Endothelial cell of umbilical vein (primary cell): ENCODE data around the gene MAEA. TPM values are rescaled to one million over a fixed set of nuclear protein-coding genes. Genes with fewer than 3 reads are reported as not detected.

Experiments used
- BruUV-seq: library from RNA; stranded (reverse); fragments of 400-500 nt; replicated peaks from 2 replicates; lab custom pipeline; 2021; lab: Mats Ljungman, UMichigan
- CTCF ChIA-PET: fragments of 300-600, 350-600 bp; sonication (Branson Sonifier 250); formaldehyde crosslinking; loops from one replicate; lab custom pipeline; 2021; ENCODE audit warnings: antibody characterized with exemption, inconsistent platforms; lab: Charles Lee
- POLR2A ChIA-PET: fragments of 300-600, 350-600 bp; sonication (Branson Sonifier 250); formaldehyde crosslinking; loops from one replicate; lab custom pipeline; 2021; ENCODE audit warnings: antibody characterized with exemption, inconsistent platforms; lab: Charles Lee
- DNase-seq: peaks from one replicate; pipeline ENCODE4 v3.0.0-alpha.2; 2011; ENCODE audit warnings: low read depth, low spot score
- FAIRE-seq: peaks from 2 replicates; lab custom pipeline; 2011; peaks lifted over from hg19 to GRCh38; lab: Jason Lieb, UNC
- H2AFZ ChIP-seq: 2 replicates; pipeline ENCODE4 v1.6.0; 2012; ENCODE audit warnings: low read depth, low read length, control low read depth, inconsistent platforms
- H3K27ac ChIP-seq: 2 replicates; pipeline ENCODE4 v1.5.1; 2011; ENCODE audit warnings: low read depth, mild to moderate bottlenecking, control low read depth, low read length, moderate library complexity; ENCODE audit not compliant: insufficient read depth
- H3K27me3 ChIP-seq, 2 experiments: 2 replicates each; pipeline versions ENCODE4 v1.6.0 to v1.6.1; 2011; ENCODE audit warnings: low read length in 2 of 2, mixed read lengths in 1 of 2; ENCODE audit not compliant: control insufficient read depth in 2 of 2, insufficient read depth in 2 of 2
- H3K36me3 ChIP-seq, 2 experiments: 2 replicates in 1 of 2; 3 replicates in 1 of 2; pipeline ENCODE4 v1.5.1; 2011; ENCODE audit warnings: low read length in 2 of 2, mild to moderate bottlenecking in 1 of 2, moderate library complexity in 1 of 2; ENCODE audit not compliant: control insufficient read depth in 2 of 2, insufficient read depth in 2 of 2; ENCODE audit errors: extremely low read depth in 1 of 2
- H3K4me1 ChIP-seq: 3 replicates; pipeline ENCODE4 v1.5.1; 2011; ENCODE audit warnings: mild to moderate bottlenecking, low read length; ENCODE audit not compliant: control insufficient read depth, insufficient read depth; ENCODE audit errors: extremely low read depth
- H3K4me2 ChIP-seq: 2 replicates; pipeline ENCODE4 v1.6.1; 2011; ENCODE audit warnings: low read length, control low read depth, mixed read lengths; ENCODE audit not compliant: insufficient read depth
- H3K4me3 ChIP-seq, 3 experiments: fragments of 200-600 bp in 1 of 3; sonication (generic), shearing (Covaris generic) in 1 of 3; replicated peaks in 1 of 3; 2 replicates each; pipeline ENCODE4 v1.5.1; 2011 to 2016; ENCODE audit warnings: control low read depth in 3 of 3, low read length in 3 of 3, mild to moderate bottlenecking in 2 of 3, inconsistent platforms in 1 of 3, low read depth in 1 of 3, moderate library complexity in 1 of 3; ENCODE audit not compliant: insufficient read depth in 1 of 3
- H3K79me2 ChIP-seq: 2 replicates; pipeline ENCODE4 v1.6.0; 2012; ENCODE audit warnings: low read length, inconsistent platforms; ENCODE audit not compliant: control insufficient read depth, insufficient read depth
- H3K9ac ChIP-seq: replicated peaks from 2 replicates; pipeline ENCODE3; 2011; ENCODE audit warnings: low read length, control low read depth; ENCODE audit not compliant: insufficient read depth; ENCODE audit errors: extremely low read depth
- H3K9me1 ChIP-seq: replicated peaks from 3 replicates; pipeline ENCODE4 v1.6.0; 2011; ENCODE audit warnings: mild to moderate bottlenecking, low read length; ENCODE audit not compliant: control insufficient read depth, insufficient read depth; ENCODE audit errors: extremely low read depth
- H3K9me3 ChIP-seq: replicated peaks from 2 replicates; pipeline ENCODE4 v1.5.1; 2012; ENCODE audit warnings: low read length, inconsistent platforms; ENCODE audit not compliant: control insufficient read depth, insufficient read depth
- H4K20me1 ChIP-seq: replicated peaks from 2 replicates; pipeline ENCODE3; 2011; ENCODE audit warnings: mild to moderate bottlenecking, low read length; ENCODE audit not compliant: control insufficient read depth, insufficient read depth; ENCODE audit errors: extremely low read depth
- EZH2 ChIP-seq: IDR thresholded peaks from 2 replicates; pipeline ENCODE4 v1.6.1; 2012; ENCODE audit warnings: borderline replicate concordance, low read depth, mild to moderate bottlenecking, moderate library complexity, low read length, inconsistent platforms; ENCODE audit not compliant: severe bottlenecking
- FOS ChIP-seq: IDR thresholded peaks from 2 replicates; pipeline ENCODE4 v1.6.1; 2011; ENCODE audit warnings: mild to moderate bottlenecking, low read length, moderate library complexity, borderline replicate concordance; ENCODE audit not compliant: insufficient read depth
- GATA2 ChIP-seq: IDR thresholded peaks from 2 replicates; pipeline ENCODE4 v1.7.0; 2011; ENCODE audit warnings: low read depth, mild to moderate bottlenecking, moderate library complexity, mixed read lengths, low read length; ENCODE audit not compliant: insufficient read length, insufficient read depth
- JUN ChIP-seq: IDR thresholded peaks from 2 replicates; pipeline ENCODE4 v1.6.1; 2011; ENCODE audit warnings: borderline replicate concordance, low read depth; ENCODE audit not compliant: insufficient read length, insufficient read depth
- MYC ChIP-seq: IDR thresholded peaks from one replicate; pipeline ENCODE4 v1.6.1; 2011; ENCODE audit warnings: mild to moderate bottlenecking, low read depth, low read length
- POLR2A ChIP-seq: IDR thresholded peaks from 2 replicates; pipeline ENCODE4 v1.6.1; 2012; ENCODE audit warnings: low read depth, mild to moderate bottlenecking, control low read depth, low read length
- dilution Hi-C: fragments of 300-500 bp; cut with MboI; formaldehyde crosslinking; loops from one replicate; pipeline ENCODE4 v1.15.0; 2019; ENCODE audit warnings: low sequenced_read_pairs; ENCODE audit not compliant: extremely low pct_ligation_motif_present
- intact Hi-C: fragments of 100-400 bp; cut with micrococcal nuclease; formaldehyde crosslinking; loops from one replicate; pipeline ENCODE4 v1.10.0; 2022
- polyA plus RNA-seq, 4 experiments: library from polyadenylated mRNA; depleted of rRNA in 3 of 4; stranded (reverse) in 3 of 4; unstranded in 1 of 4; fragments of >200 nt; gene quantifications; 2 replicates each; pipeline versions ENCODE4 v1.2.1 to v1.2.3, GENCODE V29; 2011 to 2012; ENCODE audit warnings: missing spikeins in 1 of 4
- total RNA-seq: library from RNA; stranded (reverse); gene quantifications from 2 replicates; pipeline ENCODE4 v1.2.3, GENCODE V29; 2021
- TF ChIP-seq, protein P1 (sequence below): IDR thresholded peaks from 2 replicates; pipeline ENCODE4 v1.6.1; 2011; ENCODE audit not compliant: insufficient read depth, insufficient read length
- TF ChIP-seq, protein P2 (sequence below), 2 donors: IDR thresholded peaks; 1 replicate in 1 of 2; 2 replicates in 1 of 2; pipeline ENCODE4 v1.5.1; 2011; ENCODE audit warnings: low read length in 2 of 2, mild to moderate bottlenecking in 2 of 2, moderate library complexity in 2 of 2, control low read depth in 1 of 2, inconsistent platforms in 1 of 2, low read depth in 1 of 2; ENCODE audit not compliant: insufficient read depth in 1 of 2; ENCODE audit errors: extremely low read depth in 1 of 2

Gene MAEA
- total and polyA plus RNA-seq, 2 donors (not counting 3 experiments of a cell fraction or from before 2014, with no cell fraction given): 66.0 to 108 TPM

DNA sequence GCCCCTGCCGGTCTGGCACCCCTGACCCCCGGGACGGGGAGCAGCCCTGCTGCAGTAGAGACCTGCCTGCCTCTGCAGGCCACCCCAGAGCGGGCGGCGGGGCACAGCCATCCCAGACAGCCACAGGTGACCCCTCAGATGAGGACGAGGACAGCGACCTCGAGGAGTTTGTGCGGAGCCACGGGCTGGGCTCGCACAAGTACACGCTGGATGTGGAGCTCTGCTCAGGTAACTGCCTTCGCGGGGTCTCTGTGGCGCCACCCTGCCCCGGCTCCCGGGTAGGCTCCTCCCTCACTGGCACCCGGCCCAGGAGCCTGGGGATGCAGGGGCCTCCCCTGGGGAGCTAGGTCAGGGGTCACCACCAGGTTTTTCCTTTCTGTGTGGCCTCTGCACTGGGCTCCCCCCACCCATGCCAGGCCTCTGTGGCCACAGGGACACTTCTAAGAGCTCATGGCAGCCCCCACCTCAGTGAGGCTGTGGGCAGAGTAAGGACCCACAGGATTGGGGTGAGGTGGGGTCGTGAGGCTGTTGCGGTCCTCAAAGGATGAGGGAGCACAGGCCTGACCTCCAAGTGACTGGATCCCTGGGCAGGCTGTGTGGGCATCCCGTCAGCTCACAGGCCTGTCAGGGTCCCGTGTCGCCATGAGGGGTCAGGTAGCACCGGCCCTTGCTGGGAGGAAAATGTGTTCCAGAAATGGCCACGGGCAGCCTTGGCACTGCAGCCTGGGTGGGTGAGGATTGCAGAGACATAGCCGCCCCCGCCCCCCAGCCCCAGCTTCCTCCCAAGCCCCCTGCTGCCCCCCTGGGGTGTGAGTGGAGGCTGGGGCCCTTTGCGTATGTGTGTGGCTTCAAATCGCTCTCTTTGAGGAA, 63.7 kb downstream of the MAEA start:
- Histone ChIP-seq H3K9me1 (no peaks in the 10 kb centered on the region), H4K20me1 (no peaks in the 10 kb centered on the region), H3K4me1 (peaks cover 4% of the 10 kb centered on the region), H3K4me3 (no peak overlapping the region), H3K27me3 (no peaks in the 10 kb centered on the region), H3K79me2 (no peaks in the 10 kb centered on the region), H3K27ac (no peak overlapping the region), H3K9ac (no peak overlapping the region), H2AFZ (no peak overlapping the region), H3K4me2 (no peak overlapping the region), H3K36me3 (no peaks in the 10 kb centered on the region), H3K9me3 (no peaks in the 10 kb centered on the region)
- ChIA-PET POLR2A (no interaction called here), CTCF (interaction anchor here (1.3 to 3.7 kb wide), 4 partner anchors 160 to 276 kb away, joined by 3 to 53 read pairs (median 11); no protein-coding TSS in a partner anchor)
- TF ChIP-seq JUN (no peak), MYC (no peak), EZH2 (no peak), GATA2 (no peak), FOS (no peak), POLR2A (no peak)
- TF ChIP-seq, protein P1, sequence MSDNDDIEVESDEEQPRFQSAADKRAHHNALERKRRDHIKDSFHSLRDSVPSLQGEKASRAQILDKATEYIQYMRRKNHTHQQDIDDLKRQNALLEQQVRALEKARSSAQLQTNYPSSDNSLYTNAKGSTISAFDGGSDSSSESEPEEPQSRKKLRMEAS: no peak
- TF ChIP-seq, protein P2, sequence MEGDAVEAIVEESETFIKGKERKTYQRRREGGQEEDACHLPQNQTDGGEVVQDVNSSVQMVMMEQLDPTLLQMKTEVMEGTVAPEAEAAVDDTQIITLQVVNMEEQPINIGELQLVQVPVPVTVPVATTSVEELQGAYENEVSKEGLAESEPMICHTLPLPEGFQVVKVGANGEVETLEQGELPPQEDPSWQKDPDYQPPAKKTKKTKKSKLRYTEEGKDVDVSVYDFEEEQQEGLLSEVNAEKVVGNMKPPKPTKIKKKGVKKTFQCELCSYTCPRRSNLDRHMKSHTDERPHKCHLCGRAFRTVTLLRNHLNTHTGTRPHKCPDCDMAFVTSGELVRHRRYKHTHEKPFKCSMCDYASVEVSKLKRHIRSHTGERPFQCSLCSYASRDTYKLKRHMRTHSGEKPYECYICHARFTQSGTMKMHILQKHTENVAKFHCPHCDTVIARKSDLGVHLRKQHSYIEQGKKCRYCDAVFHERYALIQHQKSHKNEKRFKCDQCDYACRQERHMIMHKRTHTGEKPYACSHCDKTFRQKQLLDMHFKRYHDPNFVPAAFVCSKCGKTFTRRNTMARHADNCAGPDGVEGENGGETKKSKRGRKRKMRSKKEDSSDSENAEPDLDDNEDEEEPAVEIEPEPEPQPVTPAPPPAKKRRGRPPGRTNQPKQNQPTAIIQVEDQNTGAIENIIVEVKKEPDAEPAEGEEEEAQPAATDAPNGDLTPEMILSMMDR (IDR thresholded peaks at IDR 0.05; ENCODE audit: extremely low read depth in 1 of 2, insufficient read depth in 1 of 2, low read depth in 1 of 2, low read length in 2 of 2): no peak
- intact Hi-C loops: no loop called here
- DNase-seq: no peak
- BruUV-seq: no TSS peak
- dilution Hi-C loops: no loop called here
- no peak for FAIRE-seq
